HG03558 (cell line): Measurements from ENCODE around the gene RGS3.
A peak's percentile ranks its signal among the peaks of the same experiment; 100 is the strongest.

Source experiments
- ATAC-seq: cut with Tn5 transposase; IDR thresholded peaks from one replicate; pipeline ENCODE4 v1.9.1; 2021; ENCODE audit warnings: moderate number of reproducible peaks; ENCODE audit not compliant: unreplicated experiment; ENCODE audit errors: extremely low read depth

RGS3 gene

DNA sequence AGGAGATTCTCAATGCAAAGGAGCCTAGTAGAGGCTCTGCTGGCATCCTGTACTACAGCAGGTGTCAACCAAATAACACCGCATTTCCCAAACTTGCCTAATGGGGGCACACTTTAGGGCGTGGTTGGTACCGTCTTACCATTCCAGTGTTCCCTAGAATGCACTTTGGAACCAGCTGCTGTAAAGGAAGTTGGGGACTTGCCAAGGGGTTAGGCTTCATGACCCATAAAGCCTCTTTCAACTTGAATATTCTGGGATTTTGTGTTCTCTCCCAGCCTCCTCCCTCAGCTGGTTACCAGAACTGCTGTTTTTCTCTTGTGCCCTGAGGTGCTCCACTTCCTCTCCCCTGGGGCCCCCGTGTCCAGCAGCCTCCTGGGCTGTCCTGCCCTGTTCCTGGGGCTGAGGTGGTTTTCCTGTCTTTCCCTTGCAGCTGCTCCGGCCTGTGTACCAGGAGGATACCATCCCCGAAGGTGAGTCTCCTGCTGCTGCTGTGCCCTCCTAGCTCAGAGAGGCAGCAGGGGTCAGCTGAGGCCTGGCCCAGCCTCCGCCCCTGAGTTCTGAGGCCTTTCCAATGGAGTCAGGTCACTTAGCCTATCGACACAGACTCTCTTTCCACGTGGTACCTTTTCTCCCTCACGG is 44.7 kb downstream of the RGS3 start:
- ATAC-seq = no peak

DNA sequence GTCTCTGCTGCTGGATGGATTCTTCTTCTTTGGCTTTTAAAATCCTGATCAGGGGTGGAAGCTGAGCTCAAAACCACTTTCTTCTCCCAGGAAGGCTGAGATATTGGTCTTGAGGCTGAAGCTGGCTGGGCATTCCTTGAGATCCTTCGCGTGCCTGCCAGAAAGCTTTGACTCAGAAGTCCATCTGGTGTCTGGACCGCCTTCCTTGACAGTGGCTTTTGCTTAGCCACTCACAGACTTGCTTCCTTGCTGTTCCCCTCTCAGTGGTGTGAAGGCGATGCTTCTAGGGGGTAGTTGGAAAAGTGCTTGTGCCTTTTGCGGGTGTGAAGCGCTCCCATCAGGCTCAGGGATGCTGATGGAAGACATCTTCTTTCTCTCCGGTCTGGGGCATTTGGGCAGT is 45.9 kb downstream of the RGS3 start:
- ATAC-seq = no peak

DNA sequence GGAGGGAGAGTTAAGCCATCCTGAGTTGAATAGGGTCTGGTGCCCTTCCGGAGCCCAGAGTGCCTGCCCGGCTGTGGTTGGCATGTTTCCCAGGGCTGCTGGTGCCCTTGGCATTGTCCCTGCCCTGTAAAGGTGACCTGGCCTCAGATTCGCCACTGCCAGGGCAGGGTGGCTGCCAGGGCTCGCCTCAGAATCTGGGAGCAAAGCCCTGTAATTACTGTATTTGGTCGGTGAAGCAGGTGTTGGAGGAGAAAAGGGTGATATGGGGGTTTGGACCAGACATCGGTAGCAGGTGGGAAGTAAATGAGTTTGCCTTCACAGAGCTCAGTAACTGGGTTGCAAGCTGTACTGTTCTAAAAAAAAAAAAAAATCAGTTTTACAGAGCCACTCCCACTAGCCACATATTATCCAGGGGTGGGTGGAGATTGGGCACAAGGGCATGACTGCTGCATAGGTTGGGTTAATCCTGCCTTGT is 47.6 kb downstream of the RGS3 start:
- no peak for ATAC-seq

DNA sequence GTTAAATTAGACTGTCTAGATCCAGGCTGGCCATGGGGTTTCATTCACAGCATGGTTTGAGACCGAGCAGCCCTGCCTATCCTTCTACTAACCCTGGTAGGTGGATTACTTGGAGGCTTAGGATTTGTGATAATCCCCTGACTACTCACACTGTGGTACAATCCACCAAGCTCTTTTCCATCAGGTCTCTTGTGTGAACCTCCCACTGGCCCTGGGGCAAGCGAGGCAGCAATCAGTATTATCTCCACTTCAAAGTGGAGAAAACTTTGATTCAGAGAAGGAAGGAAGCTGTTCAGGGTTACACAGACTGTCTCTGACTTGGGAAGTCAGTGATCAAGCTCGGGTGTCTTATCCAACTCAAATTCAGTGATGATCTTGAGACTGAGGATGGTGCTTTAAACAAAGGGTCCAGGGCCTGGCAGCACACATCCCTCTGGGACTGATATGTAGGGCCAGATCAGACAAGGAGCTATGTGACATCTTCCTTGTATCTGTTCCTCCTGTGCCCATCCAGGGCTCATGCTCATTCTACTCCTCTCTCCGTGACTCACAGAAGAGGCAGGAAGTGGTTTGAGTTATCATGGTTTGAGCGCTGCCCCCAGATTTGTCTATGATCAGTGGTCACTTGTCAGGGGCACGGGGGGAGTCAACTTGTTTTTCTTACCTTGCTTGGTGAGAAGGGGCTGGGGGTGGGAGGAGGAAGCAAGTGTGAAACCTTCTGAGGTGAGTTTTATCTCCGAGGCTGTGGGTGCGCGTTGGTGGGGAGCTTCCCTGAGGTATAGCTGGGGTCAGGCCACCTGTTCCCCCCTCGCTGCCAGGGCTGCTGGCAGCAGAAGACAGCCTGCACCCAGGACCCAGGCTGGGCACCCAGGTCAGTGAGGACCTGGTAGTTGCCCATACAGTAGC is 48.6 kb downstream of the RGS3 start:
- ATAC-seq = no peak

DNA sequence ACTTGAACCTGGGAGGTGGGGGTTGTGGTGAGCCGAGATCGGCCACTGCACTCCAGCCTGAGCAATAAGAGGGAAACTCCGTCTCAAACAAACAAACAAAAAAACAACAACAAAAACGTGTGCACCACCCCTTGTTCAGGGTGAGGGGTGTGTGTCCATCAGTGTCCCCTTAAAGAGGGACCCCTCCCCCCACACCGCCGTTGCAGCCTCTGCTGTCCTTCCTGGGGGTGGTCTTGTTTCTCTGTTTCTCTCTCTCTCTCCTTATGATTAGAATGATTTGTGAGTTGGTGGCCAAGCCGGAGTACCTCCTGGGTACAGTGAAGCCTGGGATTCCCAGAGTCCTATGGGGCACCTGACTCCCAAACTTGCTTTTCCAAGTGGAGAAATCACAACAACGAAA is 49.6 kb downstream of the RGS3 start:
- no peak for ATAC-seq

DNA sequence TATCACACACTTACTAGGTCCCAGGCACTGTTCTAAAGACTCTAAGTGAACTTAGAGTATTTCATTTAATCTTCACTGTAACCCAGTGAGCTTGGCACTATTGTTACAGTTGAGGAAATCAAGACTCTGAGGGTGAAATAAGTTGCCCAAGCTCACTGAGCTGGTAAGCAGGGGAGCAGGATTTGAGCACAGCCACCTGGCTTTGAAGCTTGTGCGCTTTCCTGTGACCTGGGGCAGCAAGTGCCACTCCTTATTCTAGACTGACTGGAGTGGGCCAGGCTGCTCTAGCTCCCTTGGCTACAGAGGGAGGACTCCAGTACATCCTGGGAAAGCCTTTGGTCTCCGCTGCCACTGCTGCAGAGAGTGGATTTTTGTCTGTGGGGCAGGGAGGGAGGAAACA is 50.0 kb downstream of the RGS3 start:
- ATAC-seq = no peak

DNA sequence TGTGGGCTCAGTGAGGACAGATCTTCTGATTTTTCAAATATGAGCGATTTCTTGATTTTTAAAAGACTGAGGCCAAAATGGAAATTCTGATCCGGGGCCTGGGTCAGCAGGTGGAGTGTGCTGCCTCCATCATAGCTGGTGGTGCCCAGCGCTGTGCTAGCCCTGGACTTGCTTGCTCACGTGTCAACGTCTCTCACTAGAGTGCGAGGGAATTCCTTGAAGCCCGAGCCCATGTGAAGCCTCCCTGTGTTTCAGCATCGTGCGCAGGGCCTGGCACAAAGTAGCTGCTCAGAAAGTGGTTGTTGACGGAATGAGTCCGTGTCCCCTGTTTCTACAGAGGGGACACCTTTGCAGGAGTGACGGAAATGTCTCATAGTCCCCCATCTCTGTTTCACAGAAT is 50.5 kb downstream of the RGS3 start:
- no peak for ATAC-seq

DNA sequence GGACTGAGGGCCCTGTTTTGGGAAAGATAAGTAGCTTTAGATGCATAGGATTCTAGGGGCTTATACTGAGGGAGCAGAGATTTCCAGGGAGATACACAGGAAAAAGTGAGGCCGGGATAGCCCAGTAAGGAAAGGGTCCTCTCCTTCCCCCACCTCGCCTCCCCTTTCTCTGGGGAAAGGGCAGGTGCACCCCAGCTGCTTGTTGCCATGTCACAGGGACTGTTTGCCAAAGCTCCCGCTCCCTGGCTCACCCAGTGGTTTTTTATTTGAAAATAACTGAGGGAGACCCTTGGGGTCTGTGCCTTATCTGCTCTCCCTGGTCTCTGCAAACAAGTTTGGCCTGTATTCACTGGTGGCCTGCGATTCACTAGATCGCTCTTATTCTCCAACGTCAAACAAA is 51.2 kb downstream of the RGS3 start:
- ATAC-seq = no peak

DNA sequence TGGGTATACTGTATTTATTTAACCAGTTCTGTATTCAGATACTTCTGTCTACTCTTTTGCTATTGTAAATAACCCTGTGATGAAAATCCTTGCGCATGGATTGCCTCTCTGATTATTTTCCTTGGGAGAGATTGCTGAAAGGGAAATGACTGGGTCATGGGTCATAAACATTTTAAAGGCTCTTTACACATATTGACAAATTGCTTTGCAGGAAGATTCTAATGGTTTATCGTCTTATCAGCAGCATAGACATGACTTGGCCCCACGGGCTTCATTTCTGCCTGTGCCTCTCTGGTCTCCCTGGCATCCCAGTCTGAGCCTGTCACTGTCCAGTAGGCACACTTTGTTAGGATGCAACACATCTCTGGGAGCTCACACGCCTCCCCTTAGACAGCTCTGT is 52.3 kb downstream of the RGS3 start:
- ATAC-seq = no peak

DNA sequence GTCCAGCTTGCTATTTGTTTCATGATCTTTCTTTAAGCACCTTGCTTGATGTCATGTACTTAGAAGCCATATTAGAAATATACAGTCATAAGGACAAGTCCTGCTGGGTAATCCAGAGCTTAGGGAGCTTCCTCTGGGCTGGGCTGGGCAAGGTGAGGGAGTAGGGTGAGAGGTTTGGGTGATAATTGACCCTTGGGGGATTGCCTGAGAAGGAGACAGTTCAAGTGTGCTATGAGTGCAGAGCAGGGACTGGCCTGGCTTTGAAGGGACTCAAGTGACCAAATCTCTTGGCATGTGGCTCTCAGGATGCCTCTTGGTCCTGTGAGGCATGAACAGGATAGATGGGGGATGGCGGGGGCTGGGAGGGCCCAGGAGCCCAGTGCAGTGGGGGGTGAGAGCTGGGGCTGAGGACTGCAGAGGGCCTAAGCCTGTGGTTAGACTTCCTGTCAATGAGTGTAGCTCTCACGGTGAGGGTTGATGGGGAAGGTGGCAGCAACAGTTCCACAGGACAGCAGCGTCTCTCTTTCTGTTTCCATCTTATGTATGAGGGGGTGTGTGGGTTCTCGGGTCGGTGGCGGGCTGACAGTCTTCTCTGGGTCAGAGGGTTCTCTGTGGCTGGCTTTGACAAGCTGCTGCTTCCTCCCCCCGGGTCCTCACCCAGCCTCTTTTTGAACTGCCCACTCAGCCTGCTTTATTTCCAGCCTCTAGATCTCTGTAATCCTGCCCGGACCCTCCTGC is 53.5 kb downstream of the RGS3 start:
- ATAC-seq = peak; percentile 67

DNA sequence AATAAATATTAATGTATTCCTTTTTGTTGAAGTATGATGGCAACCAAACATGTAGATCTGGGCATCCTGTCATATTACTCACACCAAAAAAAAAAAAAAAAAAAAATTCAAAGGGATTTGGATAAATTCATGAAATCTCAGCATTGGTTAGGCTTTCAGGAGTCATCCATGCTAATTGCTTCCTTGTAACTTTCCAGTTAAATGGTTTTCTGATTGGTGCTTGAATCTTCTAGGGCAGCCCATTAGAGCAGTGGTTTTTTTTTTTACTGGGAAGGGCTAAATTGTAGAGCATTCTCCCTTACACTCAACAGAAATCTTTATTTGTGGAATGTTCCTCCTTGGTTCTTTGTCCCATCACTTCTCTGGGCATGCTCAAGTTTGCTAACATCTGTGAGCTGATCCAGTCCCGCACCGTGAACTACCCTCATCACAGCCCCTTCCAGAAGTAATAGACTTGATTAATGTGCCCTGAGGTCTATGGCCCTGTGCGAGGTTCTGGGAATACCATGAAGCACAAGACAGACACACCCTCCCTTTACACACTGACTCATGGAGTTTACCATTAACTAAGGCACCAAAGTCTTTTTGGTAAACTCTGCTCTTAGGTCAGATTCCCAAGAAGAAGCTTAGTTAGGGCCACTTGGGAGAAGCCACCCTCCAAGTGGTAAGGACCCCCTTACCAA is 56.0 kb downstream of the RGS3 start:
- no peak for ATAC-seq

DNA sequence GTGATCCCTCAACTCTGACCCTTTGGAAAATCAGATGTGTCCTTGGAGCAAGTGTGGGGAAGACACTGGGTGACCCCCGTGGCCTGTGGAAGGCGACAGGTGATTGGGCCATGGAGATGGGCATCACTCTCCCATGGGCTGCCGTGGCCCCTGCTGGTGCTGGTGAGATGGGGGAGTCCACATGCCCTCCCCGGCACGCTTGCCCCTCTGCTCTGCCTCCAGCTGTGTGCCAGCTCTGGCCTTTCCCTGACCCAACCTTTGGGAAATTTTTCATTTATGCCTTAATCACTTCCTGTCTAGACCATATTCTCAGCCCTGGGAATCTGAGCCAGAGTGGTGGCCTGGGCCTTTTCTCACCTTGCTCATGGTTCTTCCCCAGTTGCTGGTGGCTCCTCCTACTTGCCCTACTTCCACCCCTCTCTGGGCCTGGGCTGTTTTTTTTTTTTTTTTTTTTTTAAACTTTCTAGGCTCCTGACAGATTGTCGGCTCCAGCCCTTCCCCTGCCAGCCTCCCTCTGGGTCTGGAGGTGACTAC is 56.6 kb downstream of the RGS3 start:
- ATAC-seq = no peak

DNA sequence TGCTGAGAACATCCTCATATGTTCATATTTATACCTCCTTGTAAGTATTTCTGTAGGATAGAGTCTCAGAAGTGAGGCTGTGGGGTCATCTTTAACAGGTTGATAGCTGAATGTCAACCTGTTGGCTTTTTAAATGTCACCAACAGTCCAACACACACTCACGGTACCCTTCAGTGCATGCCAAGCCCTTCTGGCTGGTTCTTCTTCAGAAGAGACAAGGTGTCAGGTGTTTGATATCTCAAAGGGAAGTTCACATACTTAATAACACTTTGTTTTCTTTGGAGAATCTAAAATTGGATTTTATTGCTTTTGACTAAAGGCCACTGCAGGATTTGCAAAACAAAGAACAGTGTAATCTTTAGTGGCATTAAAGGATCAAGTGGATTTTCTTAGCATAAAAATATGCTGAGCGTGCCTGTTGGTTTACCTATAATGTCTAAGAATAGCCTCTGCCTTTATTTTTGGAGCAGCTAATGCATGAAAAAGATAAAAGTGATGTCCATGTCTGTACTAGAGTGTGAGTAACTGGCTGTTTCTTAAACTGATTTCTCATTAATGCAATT is 58.2 kb downstream of the RGS3 start:
- no peak for ATAC-seq

DNA sequence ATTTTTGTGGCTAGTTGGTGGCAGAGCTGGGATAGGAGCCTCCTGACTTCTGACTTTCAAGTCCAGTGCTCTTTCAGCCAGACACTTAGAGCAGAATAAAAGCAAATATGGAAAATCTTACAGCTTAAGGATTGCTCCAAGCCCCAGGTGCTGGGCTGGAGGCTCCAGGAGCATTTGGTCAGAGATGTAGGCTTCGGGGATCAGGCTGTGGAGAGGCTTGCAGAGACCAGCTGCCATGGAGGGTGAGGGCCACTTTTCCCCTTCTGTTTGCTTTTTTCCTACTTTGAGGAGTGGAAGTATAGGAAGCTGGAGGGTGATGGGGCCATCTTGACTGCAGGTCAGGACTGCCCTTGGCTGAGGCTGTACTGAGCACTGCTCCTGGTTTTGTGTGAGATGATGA is 58.9 kb downstream of the RGS3 start:
- ATAC-seq = no peak

DNA sequence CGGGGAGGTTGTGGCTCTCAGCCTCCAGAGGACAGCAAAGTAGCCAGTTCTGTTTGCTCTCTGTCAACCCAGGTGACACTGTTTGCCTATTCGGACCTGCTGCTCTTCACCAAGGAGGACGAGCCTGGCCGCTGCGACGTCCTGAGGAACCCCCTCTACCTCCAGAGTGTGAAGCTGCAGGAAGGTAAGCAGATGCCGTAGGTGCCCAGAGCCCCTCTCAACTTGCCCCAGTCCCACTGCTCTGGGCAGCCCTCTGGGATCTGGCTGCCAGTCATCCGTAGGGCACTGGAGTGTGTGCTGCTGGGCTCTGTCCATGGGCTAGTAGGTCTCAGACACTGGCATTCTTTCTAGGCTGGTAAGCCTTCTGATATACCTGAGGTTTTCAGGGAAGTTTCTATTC is 59.3 kb downstream of the RGS3 start:
- no peak for ATAC-seq

DNA sequence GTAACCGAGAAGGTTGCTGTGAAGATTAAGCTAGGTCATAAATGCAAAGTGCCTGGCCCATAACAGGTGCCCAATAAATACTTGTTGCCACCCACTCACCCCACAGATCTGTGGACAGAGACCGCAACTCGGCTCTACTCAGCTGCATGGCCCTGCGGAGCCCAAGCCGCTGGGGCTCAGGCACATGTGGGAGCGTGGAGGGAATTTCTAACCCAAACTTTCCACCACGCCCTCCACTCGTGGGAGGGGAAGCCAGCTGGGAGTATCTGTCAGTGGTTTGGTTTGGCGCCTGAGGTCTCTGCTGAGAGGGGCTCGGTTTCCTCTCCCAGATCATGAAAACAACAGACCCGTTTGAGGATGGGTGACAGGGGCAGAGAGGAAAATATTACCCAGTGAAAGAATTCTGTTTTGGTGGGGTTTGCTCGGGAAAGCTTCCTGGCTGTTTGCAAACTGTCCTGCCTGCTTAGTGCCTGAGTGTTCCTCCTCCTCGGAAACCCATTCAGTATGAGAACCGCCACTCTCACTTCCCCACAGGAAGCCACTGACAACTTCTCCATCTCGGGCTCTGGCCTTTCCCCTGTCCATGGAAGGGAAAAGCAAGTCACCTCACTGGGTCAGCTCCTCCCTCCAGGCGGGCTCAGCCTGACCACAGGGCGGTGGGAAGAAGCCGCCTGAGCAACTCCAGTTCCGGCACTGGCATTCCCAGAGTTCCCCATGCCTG is 60.1 kb downstream of the RGS3 start:
- ATAC-seq = peak; percentile 61

DNA sequence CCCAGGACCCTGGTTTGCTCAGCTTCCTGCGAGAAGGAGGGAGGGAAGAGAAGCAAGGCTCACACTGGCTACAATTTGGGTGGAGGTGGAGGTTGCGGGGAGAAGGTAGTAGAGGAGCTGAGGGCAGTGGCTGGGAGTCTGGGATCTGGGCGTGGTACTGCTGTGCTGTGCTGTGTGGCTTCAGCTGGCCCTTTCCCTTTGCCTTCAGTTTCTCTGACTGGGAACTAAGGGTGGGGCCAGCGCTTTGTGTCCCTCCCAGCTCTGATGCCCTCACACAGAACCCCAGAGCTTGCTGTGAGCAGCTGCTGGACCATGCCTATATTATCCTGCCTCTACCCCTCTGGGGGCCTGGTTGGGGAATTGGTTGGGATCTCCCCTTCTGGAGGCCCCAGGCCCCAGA is 60.9 kb downstream of the RGS3 start:
- ATAC-seq = no peak

DNA sequence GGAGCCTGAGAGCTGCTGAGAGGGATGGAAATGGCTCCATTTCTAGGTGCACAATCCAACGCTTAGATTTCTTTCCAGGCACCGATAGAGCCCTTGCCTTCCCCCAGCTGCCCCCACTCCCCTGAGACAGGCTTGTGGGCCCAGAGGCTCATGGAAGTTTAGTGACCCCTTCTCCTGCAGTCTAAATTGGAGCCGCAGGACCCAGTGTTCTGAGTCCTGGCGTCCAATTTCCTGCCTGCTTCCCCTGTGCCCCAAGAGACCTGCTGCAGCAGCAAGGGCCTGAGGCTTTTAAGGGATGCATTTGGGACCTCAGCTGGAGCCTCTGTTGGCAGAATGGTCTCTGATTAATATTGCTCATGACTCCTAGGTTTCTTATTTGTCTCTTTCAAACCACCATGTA is 61.7 kb downstream of the RGS3 start:
- ATAC-seq = no peak

DNA sequence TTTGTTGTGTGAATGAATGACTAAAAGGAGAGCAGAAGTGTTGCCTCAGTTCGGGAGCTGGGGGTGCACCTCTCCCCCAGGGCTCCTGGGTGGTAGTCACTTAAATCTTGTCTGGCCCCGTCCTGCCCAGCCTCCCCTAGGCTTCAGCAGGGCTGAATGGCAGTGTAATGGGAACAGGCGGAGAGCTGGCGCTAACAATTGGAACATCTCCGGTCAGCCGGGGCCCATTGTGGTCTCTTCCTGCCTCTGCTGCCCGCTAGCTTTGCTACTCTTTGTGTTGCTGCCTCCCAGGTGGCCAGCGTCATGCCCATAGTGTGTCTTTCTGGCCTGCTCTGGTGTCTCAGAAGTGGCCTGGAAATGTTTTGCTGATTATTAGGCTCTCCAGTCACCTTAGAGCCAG is 62.3 kb downstream of the RGS3 start:
- ATAC-seq = no peak
